K562 (cell line): ENCODE measurements around the gene EHD2. TPM values are rescaled to one million over a fixed set of nuclear protein-coding genes. Genes with fewer than 3 reads are reported as not detected.
A peak's percentile ranks its signal among the peaks of the same experiment; 100 is the strongest.

ENCODE experiments used
- EP400 ChIP-seq: fragments of 450-650 bp; IDR thresholded peaks from 2 replicates; pipeline ENCODE4 v1.6.1; 2017; ENCODE audit warnings: antibody characterized with exemption, mild to moderate bottlenecking, moderate library complexity
- EZH2 ChIP-seq: IDR thresholded peaks from 2 replicates; pipeline ENCODE4 v1.6.1; 2012; ENCODE audit warnings: low read depth, mild to moderate bottlenecking, inconsistent platforms, low read length, borderline replicate concordance
- FOXA1 ChIP-seq: fragments of 450-650 bp; IDR thresholded peaks from 2 replicates; pipeline ENCODE4 v1.6.1; 2016; ENCODE audit warnings: mild to moderate bottlenecking, borderline replicate concordance
- MEF2A ChIP-seq: IDR thresholded peaks from 2 replicates; pipeline ENCODE4 v1.6.1; 2011; ENCODE audit warnings: low read depth, mild to moderate bottlenecking, low read length, moderate library complexity; ENCODE audit not compliant: control insufficient read depth
- SMARCA4 ChIP-seq: fragments of 450-650 bp; IDR thresholded peaks from 2 replicates; pipeline ENCODE4 v1.6.1; 2016
- ZNF407 ChIP-seq: fragments of 450-650 bp; IDR thresholded peaks from 2 replicates; pipeline ENCODE4 v1.6.1; 2016; ENCODE audit warnings: low read depth
- polyA plus RNA-seq, 8 experiments: library from polyadenylated mRNA; depleted of rRNA in 4 of 8; stranded (reverse) in 5 of 8; unstranded in 3 of 8; fragments of >200 nt; fragmentation: Nextera tagmentation in 2 of 8; fragmentation: Illumina TruSeq in 1 of 8; extraction: Ambion mirVana in 2 of 8; extraction: Trizol in 1 of 8; gene quantifications; 2 replicates each; pipeline versions ENCODE4 v1.2.1 to v1.2.3, GENCODE V29; 2011 to 2014; ENCODE audit warnings: inconsistent platforms in 1 of 8, missing spikeins in 1 of 8
- total RNA-seq, 7 experiments: library from RNA; depleted of rRNA in 6 of 7; stranded (reverse); fragments of >200 nt in 6 of 7; fragmentation: Illumina TruSeq in 2 of 7; extraction: Trizol in 2 of 7; gene quantifications; 2 replicates each; pipeline versions ENCODE4 v1.2.1 to v1.2.3, GENCODE V29; 2011 to 2021; ENCODE audit warnings: low replicate concordance in 1 of 7
- TF ChIP-seq, protein P1 (sequence below): sonication (generic); formaldehyde crosslinking; IDR thresholded peaks from 2 replicates; pipeline ENCODE4 v1.8.1; 2023; ENCODE audit warnings: mild to moderate bottlenecking, missing genetic modification reagents
- TF ChIP-seq, protein P2 (sequence below), 2 experiments: fragments of 150-350 bp in 1 of 2; IDR thresholded peaks; 2 replicates each; pipeline ENCODE4 v1.6.1; 2012 to 2016; ENCODE audit warnings: low read depth in 2 of 2, low read length in 2 of 2, mild to moderate bottlenecking in 1 of 2, moderate library complexity in 1 of 2

EHD2 gene
- total and polyA plus RNA-seq, 9 of the 15 experiments (the other 6 are each of a cell fraction or from before 2014, with no cell fraction given) = 1.7 to 32.2 (median 3.0) TPM

DNA sequence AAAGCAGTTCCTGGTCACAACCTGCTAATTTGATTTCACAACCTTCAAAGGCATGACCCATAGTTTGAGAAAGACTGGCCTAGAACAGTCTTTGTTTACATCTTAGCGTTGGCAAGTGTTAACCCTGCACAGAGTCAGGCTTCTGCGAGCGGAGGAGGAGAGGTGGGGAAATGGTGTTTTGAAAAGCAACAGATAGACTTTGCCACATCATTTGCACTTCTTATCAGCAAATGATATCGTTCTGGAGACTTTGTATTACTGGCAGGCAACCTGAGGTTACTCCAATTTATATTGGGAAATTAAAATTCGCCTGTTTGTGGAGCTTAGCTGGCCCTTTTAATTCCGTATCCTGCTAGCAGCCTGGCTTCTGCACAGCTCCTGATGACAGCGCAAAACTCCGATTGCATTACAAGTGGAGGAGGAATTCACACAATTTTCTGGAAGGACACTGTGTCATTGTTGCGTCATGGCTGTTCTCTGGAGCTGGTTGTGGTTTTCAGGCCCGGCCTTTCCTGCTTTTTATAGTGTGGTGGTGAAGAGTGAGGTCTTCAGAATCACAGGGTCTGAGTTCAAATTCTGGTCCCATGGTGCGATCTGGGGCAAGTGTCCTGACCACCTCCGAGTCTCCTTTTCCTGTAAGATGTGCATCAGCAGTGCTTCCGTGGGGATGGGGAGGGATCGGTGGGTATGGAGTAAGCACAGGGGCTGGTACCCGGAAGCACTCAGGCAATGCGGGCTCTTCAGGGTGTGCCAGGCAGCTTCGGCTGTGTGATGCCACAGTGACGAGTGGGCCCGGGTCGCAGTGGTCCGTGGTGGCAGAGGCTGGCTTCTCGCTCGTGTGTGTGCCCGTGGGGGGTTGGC, 49.1 kb upstream of the EHD2 start (continued):
- TF ChIP-seq ZNF407 (no peak), EP400 (peak; percentile 33), MEF2A (no peak), EZH2 (no peak), FOXA1 (no peak), SMARCA4 (peak; percentile 69; the same call in 1 of the 2 replicates)
- TF ChIP-seq, protein P1, sequence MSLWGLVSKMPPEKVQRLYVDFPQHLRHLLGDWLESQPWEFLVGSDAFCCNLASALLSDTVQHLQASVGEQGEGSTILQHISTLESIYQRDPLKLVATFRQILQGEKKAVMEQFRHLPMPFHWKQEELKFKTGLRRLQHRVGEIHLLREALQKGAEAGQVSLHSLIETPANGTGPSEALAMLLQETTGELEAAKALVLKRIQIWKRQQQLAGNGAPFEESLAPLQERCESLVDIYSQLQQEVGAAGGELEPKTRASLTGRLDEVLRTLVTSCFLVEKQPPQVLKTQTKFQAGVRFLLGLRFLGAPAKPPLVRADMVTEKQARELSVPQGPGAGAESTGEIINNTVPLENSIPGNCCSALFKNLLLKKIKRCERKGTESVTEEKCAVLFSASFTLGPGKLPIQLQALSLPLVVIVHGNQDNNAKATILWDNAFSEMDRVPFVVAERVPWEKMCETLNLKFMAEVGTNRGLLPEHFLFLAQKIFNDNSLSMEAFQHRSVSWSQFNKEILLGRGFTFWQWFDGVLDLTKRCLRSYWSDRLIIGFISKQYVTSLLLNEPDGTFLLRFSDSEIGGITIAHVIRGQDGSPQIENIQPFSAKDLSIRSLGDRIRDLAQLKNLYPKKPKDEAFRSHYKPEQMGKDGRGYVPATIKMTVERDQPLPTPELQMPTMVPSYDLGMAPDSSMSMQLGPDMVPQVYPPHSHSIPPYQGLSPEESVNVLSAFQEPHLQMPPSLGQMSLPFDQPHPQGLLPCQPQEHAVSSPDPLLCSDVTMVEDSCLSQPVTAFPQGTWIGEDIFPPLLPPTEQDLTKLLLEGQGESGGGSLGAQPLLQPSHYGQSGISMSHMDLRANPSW (CRISPR knock-in tag) = no peak
- TF ChIP-seq, protein P2, sequence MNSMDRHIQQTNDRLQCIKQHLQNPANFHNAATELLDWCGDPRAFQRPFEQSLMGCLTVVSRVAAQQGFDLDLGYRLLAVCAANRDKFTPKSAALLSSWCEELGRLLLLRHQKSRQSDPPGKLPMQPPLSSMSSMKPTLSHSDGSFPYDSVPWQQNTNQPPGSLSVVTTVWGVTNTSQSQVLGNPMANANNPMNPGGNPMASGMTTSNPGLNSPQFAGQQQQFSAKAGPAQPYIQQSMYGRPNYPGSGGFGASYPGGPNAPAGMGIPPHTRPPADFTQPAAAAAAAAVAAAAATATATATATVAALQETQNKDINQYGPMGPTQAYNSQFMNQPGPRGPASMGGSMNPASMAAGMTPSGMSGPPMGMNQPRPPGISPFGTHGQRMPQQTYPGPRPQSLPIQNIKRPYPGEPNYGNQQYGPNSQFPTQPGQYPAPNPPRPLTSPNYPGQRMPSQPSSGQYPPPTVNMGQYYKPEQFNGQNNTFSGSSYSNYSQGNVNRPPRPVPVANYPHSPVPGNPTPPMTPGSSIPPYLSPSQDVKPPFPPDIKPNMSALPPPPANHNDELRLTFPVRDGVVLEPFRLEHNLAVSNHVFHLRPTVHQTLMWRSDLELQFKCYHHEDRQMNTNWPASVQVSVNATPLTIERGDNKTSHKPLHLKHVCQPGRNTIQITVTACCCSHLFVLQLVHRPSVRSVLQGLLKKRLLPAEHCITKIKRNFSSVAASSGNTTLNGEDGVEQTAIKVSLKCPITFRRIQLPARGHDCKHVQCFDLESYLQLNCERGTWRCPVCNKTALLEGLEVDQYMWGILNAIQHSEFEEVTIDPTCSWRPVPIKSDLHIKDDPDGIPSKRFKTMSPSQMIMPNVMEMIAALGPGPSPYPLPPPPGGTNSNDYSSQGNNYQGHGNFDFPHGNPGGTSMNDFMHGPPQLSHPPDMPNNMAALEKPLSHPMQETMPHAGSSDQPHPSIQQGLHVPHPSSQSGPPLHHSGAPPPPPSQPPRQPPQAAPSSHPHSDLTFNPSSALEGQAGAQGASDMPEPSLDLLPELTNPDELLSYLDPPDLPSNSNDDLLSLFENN (IDR thresholded peaks at IDR 0.05; ENCODE audit: low read depth in 2 of 2, low read length in 2 of 2) = no peak
